GM12878 (cell line): ENCODE measurements around the gene LMBR1. TPM values are rescaled to one million over a fixed set of nuclear protein-coding genes. Genes with fewer than 3 reads are reported as not detected.

Experiments
- FOS ChIP-seq: IDR thresholded peaks from 3 replicates; pipeline ENCODE4 v1.6.1; 2011; ENCODE audit warnings: borderline replicate concordance; ENCODE audit not compliant: insufficient read length; ENCODE audit errors: extremely low read depth
- HDAC2 ChIP-seq: fragments of 200-600 bp; sonication (generic); IDR thresholded peaks from 2 replicates; pipeline ENCODE4 v1.6.1; 2017
- HSF1 ChIP-seq: fragments of 150-350 bp; IDR thresholded peaks from 2 replicates; pipeline ENCODE4 v1.6.1; 2014; ENCODE audit warnings: mild to moderate bottlenecking, low read depth, low read length
- JUNB ChIP-seq: IDR thresholded peaks from 2 replicates; pipeline ENCODE4 v1.6.1; 2016; ENCODE audit warnings: antibody characterized with exemption, mild to moderate bottlenecking
- MTA2 ChIP-seq: fragments of 450-650 bp; IDR thresholded peaks from 2 replicates; pipeline ENCODE4 v1.6.1; 2016; ENCODE audit warnings: low read depth, mild to moderate bottlenecking, moderate library complexity
- MYB ChIP-seq: fragments of 150-350 bp; IDR thresholded peaks from 2 replicates; pipeline ENCODE4 v1.6.1; 2014; ENCODE audit warnings: mild to moderate bottlenecking, low read depth, low read length, borderline replicate concordance
- NFXL1 ChIP-seq: fragments of 450-650 bp; IDR thresholded peaks from 2 replicates; pipeline ENCODE4 v1.6.1; 2017; ENCODE audit warnings: antibody characterized with exemption, mild to moderate bottlenecking, borderline replicate concordance
- NKRF ChIP-seq: fragments of 450-650 bp; conservative IDR thresholded peaks from 2 replicates; pipeline ENCODE4 v1.6.1; 2017; ENCODE audit warnings: mild to moderate bottlenecking, moderate library complexity
- POLR2A ChIP-seq: IDR thresholded peaks from 2 replicates; pipeline ENCODE4 v1.6.1; 2011; ENCODE audit warnings: low read depth, mild to moderate bottlenecking, low read length
- RCOR1 ChIP-seq: conservative IDR thresholded peaks from 2 replicates; pipeline ENCODE4 v1.6.1; 2012; ENCODE audit warnings: low read depth, low read length, improper control_type of control experiment
- SMAD1 ChIP-seq: fragments of 450-650 bp; IDR thresholded peaks from 2 replicates; pipeline ENCODE4 v1.6.1; 2018; ENCODE audit warnings: mild to moderate bottlenecking, low read depth; ENCODE audit not compliant: partially characterized antibody
- TAF1 ChIP-seq: IDR thresholded peaks from 2 replicates; pipeline ENCODE4 v1.6.1; 2011; ENCODE audit warnings: mild to moderate bottlenecking, low read depth, low read length, borderline replicate concordance
- USF2 ChIP-seq: IDR thresholded peaks from 2 replicates; pipeline ENCODE4 v1.6.1; 2011; ENCODE audit warnings: low read depth, low read length, improper control_type of control experiment, borderline replicate concordance
- WRNIP1 ChIP-seq: IDR thresholded peaks from 2 replicates; pipeline ENCODE4 v1.6.1; 2011; ENCODE audit warnings: low read depth, low read length, improper control_type of control experiment, borderline replicate concordance
- YBX1 ChIP-seq: fragments of 450-650 bp; IDR thresholded peaks from 2 replicates; pipeline ENCODE4 v1.6.1; 2016; ENCODE audit warnings: antibody characterized with exemption
- ZNF217 ChIP-seq: fragments of 450-650 bp; IDR thresholded peaks from 2 replicates; pipeline ENCODE4 v1.6.1; 2017; ENCODE audit warnings: antibody characterized with exemption, mild to moderate bottlenecking
- ZZZ3 ChIP-seq: IDR thresholded peaks from 2 replicates; pipeline ENCODE4 v1.6.1; 2011; ENCODE audit warnings: low read depth; ENCODE audit not compliant: control insufficient read depth, insufficient read length
- polyA plus RNA-seq, 11 experiments: library from polyadenylated mRNA; depleted of rRNA in 4 of 11; unstranded in 6 of 11; stranded (reverse) in 5 of 11; fragments of >200 nt; fragmentation: Nextera tagmentation in 4 of 11; fragmentation: Illumina TruSeq in 1 of 11; extraction: Ambion mirVana in 4 of 11; extraction: Trizol in 1 of 11; gene quantifications; 1 replicate in 1 of 11; 2 replicates in 10 of 11; pipeline versions ENCODE4 v1.2.1 to v1.2.3, GENCODE V29; 2011 to 2016; ENCODE audit warnings: inconsistent platforms in 2 of 11, missing spikeins in 2 of 11, low read depth in 1 of 11
- total RNA-seq, 4 experiments: library from RNA; depleted of rRNA in 3 of 4; stranded (reverse); fragments of >200 nt in 3 of 4; fragmentation: Illumina TruSeq in 1 of 4; extraction: Trizol in 1 of 4; gene quantifications; 2 replicates each; pipeline versions ENCODE4 v1.2.1 to v1.2.3, GENCODE V29; 2013 to 2021
- TF ChIP-seq, protein P1 (sequence below): fragments of 450-650 bp; IDR thresholded peaks from 2 replicates; pipeline ENCODE4 v1.6.1; 2018; ENCODE audit warnings: mild to moderate bottlenecking, low read depth, moderate library complexity; ENCODE audit not compliant: partially characterized antibody
- TF ChIP-seq, protein P2 (sequence below): IDR thresholded peaks from 2 replicates; pipeline ENCODE4 v1.6.1; 2012; ENCODE audit warnings: low read depth, low read length, improper control_type of control experiment
- TF ChIP-seq, protein P3 (sequence below): fragments of 450-650 bp; formaldehyde crosslinking; IDR thresholded peaks from 2 replicates; pipeline ENCODE4 v1.4.0; 2022; ENCODE audit warnings: mild to moderate bottlenecking, moderate library complexity

Gene LMBR1
- total and polyA plus RNA-seq, 10 of the 15 experiments (the other 5 are each of a cell fraction or from before 2014, with no cell fraction given): 4.0 to 63.5 (median 28.8) TPM

DNA sequence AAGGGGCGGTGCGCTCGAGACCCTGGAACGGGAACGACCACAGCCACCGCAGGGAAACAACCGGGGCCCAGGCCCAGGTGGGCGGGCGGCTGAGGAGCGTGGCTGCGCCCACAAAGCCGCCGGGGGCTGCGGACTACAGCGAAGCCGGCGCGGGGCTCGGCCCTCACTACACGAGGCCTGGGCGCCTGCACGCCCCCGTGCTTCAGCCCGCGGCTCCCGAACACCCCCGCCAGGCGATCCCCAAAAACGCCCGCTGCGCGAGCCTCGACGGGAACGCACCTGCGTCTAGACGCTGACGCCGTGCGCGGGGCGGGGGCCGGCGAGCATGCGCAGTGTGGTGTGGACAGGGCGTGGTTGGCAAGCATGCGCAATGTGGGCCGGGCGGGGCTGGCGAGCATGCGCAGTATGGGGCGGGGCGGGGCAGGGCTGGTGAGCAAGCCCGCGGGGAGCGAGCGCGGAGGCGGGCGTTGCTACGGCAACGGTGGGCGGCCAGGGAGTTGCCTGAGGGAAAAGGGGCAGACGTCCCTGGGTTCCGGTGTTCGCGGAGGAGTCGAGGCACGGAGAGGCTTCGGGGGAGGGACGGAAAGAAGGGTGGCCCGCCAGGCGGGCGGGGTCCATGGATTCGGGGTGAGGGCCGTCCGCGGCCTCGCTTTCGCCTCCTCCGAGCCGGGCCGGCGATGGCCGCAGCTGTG lies 252.6 kb downstream of the LMBR1 start, which contains the start of gene RNF32 (continued):
- TF ChIP-seq, protein P1, sequence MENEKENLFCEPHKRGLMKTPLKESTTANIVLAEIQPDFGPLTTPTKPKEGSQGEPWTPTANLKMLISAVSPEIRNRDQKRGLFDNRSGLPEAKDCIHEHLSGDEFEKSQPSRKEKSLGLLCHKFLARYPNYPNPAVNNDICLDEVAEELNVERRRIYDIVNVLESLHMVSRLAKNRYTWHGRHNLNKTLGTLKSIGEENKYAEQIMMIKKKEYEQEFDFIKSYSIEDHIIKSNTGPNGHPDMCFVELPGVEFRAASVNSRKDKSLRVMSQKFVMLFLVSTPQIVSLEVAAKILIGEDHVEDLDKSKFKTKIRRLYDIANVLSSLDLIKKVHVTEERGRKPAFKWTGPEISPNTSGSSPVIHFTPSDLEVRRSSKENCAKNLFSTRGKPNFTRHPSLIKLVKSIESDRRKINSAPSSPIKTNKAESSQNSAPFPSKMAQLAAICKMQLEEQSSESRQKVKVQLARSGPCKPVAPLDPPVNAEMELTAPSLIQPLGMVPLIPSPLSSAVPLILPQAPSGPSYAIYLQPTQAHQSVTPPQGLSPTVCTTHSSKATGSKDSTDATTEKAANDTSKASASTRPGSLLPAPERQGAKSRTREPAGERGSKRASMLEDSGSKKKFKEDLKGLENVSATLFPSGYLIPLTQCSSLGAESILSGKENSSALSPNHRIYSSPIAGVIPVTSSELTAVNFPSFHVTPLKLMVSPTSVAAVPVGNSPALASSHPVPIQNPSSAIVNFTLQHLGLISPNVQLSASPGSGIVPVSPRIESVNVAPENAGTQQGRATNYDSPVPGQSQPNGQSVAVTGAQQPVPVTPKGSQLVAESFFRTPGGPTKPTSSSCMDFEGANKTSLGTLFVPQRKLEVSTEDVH: no peak
- no peak for TF ChIP-seq JUNB
- TF ChIP-seq NKRF: peak; percentile 20
- TF ChIP-seq ZNF217: no peak
- TF ChIP-seq SMAD1: no peak
- 0 out of 2 replicates have a peak, but pooled peaks have one; percentile 34 for TF ChIP-seq MYB
- TF ChIP-seq USF2: no peak
- TF ChIP-seq MTA2: no peak
- no peak for TF ChIP-seq FOS
- TF ChIP-seq, protein P2, sequence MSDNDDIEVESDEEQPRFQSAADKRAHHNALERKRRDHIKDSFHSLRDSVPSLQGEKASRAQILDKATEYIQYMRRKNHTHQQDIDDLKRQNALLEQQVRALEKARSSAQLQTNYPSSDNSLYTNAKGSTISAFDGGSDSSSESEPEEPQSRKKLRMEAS: peak; percentile 86
- TF ChIP-seq ZZZ3: no peak
- TF ChIP-seq HSF1: no peak
- 0 out of 2 replicates have a peak, but pooled peaks have one; percentile 64 for TF ChIP-seq HDAC2
- TF ChIP-seq TAF1: peak; percentile 58
- TF ChIP-seq WRNIP1: no peak
- TF ChIP-seq NFXL1: no peak
- peak; percentile 86 for TF ChIP-seq POLR2A
- TF ChIP-seq, protein P3, sequence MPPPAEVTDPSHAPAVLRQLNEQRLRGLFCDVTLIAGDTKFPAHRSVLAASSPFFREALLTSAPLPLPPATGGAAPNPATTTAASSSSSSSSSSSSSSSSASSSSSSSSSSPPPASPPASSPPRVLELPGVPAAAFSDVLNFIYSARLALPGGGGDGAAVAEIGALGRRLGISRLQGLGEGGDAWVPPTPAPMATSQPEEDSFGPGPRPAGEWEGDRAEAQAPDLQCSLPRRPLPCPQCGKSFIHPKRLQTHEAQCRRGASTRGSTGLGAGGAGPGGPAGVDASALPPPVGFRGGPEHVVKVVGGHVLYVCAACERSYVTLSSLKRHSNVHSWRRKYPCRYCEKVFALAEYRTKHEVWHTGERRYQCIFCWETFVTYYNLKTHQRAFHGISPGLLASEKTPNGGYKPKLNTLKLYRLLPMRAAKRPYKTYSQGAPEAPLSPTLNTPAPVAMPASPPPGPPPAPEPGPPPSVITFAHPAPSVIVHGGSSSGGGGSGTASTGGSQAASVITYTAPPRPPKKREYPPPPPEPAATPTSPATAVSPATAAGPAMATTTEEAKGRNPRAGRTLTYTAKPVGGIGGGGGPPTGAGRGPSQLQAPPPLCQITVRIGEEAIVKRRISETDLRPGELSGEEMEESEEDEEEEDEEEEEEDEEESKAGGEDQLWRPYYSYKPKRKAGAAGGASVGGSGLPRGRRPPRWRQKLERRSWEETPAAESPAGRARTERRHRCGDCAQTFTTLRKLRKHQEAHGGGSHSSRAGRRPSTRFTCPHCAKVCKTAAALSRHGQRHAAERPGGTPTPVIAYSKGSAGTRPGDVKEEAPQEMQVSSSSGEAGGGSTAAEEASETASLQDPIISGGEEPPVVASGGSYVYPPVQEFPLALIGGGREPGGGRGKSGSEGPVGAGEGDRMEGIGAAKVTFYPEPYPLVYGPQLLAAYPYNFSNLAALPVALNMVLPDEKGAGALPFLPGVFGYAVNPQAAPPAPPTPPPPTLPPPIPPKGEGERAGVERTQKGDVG: no peak
- no peak for TF ChIP-seq RCOR1
- no peak for TF ChIP-seq YBX1
